Measurements from ENCODE around the gene ATP23.

ATP23 gene

GRCh38 chr12:57904848-57905811, 36.2 kb upstream of the ATP23 start:
- Histone ChIP-seq H3K4me2 (ENCODE audit: low read length) (peak overlapping the region; percentile 57), H3K9ac (no peak overlapping the region), H2AFZ (peak overlapping the region; percentile 79), H3K36me3 (ENCODE audit: control insufficient read depth, insufficient read depth, low read length) (no peaks in the 10 kb centered on the region), H3K4me1 (no peaks in the 10 kb centered on the region), H3K27ac (no peak overlapping the region), H3K9me3 (ENCODE audit: control insufficient read depth, low read length) (no peaks in the 10 kb centered on the region), H3K4me3 (ENCODE audit: low read depth, low read length) (peak overlapping the region; percentile 29), H3K79me2 (no peaks in the 10 kb centered on the region), H3K27me3 (ENCODE audit: control insufficient read depth, insufficient read depth, low read length) (no peaks in the 10 kb centered on the region)
- TF ChIP-seq CTCF (IDR thresholded peaks at IDR 0.05), result peak; percentile 100

GRCh38 chr12:57905812-57906475, 35.4 kb upstream of the ATP23 start:
- Histone ChIP-seq H3K27ac (no peak overlapping the region), H3K9me3 (ENCODE audit: control insufficient read depth, low read length) (no peaks in the 10 kb centered on the region), H3K4me3 (ENCODE audit: low read depth, low read length) (no peak overlapping the region), H3K27me3 (ENCODE audit: control insufficient read depth, insufficient read depth, low read length) (no peaks in the 10 kb centered on the region), H3K36me3 (ENCODE audit: control insufficient read depth, insufficient read depth, low read length) (no peaks in the 10 kb centered on the region), H2AFZ (no peak overlapping the region), H3K79me2 (no peaks in the 10 kb centered on the region), H3K9ac (no peak overlapping the region), H3K4me1 (no peaks in the 10 kb centered on the region), H3K4me2 (ENCODE audit: low read length) (peak overlapping the region; percentile 27)
- no peak for TF ChIP-seq CTCF (IDR thresholded peaks at IDR 0.05)

GRCh38 chr12:57906821-57907220, 34.5 kb upstream of the ATP23 start:
- Histone ChIP-seq H2AFZ (no peak overlapping the region), H3K36me3 (ENCODE audit: control insufficient read depth, insufficient read depth, low read length) (no peaks in the 10 kb centered on the region), H3K4me2 (ENCODE audit: low read length) (no peak overlapping the region), H3K27me3 (ENCODE audit: control insufficient read depth, insufficient read depth, low read length) (no peaks in the 10 kb centered on the region), H3K79me2 (no peaks in the 10 kb centered on the region), H3K4me1 (no peaks in the 10 kb centered on the region), H3K9ac (no peak overlapping the region), H3K9me3 (ENCODE audit: control insufficient read depth, low read length) (no peaks in the 10 kb centered on the region), H3K4me3 (ENCODE audit: low read depth, low read length) (no peak overlapping the region), H3K27ac (no peak overlapping the region)
- TF ChIP-seq CTCF (IDR thresholded peaks at IDR 0.05), result no peak

- Histone ChIP-seq H3K36me3 (ENCODE audit: control insufficient read depth, insufficient read depth, low read length) (no peaks in the 10 kb centered on the region), H3K4me1 (no peaks in the 10 kb centered on the region), H3K9ac (no peak overlapping the region), H3K79me2 (no peaks in the 10 kb centered on the region), H3K27me3 (ENCODE audit: control insufficient read depth, insufficient read depth, low read length) (no peaks in the 10 kb centered on the region), H3K4me2 (ENCODE audit: low read length) (no peak overlapping the region), H2AFZ (no peak overlapping the region), H3K27ac (no peak overlapping the region), H3K9me3 (ENCODE audit: control insufficient read depth, low read length) (no peaks in the 10 kb centered on the region), H3K4me3 (ENCODE audit: low read depth, low read length) (no peak overlapping the region)
- TF ChIP-seq CTCF (IDR thresholded peaks at IDR 0.05), result no peak
These were observed 34.1 kb upstream of the ATP23 start for GRCh38 chr12:57907281-57907680.
